ENCODE measurements around the gene SLC6A1.

Gene SLC6A1

DNA sequence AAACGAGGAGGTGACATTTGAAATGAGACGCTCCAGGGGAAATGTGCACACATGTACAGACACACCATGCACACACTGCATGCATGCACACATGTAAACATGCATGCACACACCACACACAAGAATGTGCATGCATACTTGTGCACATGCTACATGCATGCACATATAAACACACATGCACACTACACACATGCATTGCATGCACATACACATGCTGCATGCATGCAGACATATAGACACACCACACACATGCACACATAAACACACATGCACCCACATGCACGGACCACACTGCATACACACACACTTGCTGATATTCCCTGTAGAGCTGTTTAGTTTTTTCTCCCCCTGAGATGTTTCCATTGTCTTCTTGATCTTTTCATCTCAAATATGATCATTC is 37.8 kb upstream of the SLC6A1 start:
- ATAC-seq (ENCODE audit: low read depth) (no peak), DNase-seq (ENCODE audit: low spot score) (no peak)
- no peak for TF ChIP-seq CTCF (IDR thresholded peaks at IDR 0.05; ENCODE audit: poor library complexity, severe bottlenecking)
- H3K27ac ChIP-seq (ENCODE audit: poor library complexity, severe bottlenecking), result no peak overlapping the region
- H3K4me1 ChIP-seq (ENCODE audit: insufficient read depth, poor library complexity, severe bottlenecking), result no peaks in the 10 kb centered on the region
- no peaks in the 10 kb centered on the region for H3K36me3 ChIP-seq (ENCODE audit: low read depth)
- H3K27me3 ChIP-seq (ENCODE audit: insufficient read depth, poor library complexity, severe bottlenecking), result no peaks in the 10 kb centered on the region
- no peaks in the 10 kb centered on the region for H3K9me3 ChIP-seq (ENCODE audit: severe bottlenecking)
- no peak overlapping the region for H3K4me3 ChIP-seq (ENCODE audit: severe bottlenecking)

DNA sequence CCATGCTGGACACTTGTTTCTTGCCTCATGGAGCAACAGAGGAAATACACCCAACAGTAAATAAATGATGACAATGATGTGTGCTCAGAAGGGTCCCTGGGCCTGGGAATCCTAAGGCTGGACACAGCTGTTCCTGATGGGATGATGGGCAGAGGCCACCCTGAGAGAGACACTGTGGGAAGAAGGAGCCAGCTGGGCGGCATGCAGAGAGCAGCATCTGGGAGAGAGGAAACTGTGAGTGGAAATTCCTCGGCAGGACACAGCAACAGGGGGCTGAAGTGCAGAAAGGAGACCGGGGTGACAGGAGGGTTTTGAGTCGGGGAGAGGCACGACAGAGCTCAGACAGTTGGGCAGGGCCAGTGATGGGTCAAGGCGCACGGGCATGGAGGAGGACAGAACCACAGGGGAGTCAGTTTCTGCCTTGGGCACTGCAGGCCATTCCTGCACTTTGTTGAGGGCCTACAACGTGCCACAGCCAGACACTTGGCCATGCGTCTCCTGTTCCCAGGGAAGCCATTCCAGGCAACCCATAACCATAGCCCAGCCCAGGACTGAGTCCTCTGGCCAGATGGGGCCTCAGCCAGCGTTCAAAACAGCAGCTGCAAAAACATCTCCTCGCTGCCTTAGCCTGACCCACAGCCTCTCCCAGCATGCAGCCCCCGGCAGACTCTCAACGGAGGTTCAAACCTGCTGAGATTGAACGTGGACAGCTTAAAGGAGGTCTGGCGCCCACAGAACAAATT is 36.7 kb upstream of the SLC6A1 start:
- Histone ChIP-seq H3K27me3 (ENCODE audit: insufficient read depth, poor library complexity, severe bottlenecking) (no peaks in the 10 kb centered on the region), H3K9me3 (ENCODE audit: severe bottlenecking) (no peaks in the 10 kb centered on the region), H3K4me1 (ENCODE audit: insufficient read depth, poor library complexity, severe bottlenecking) (no peaks in the 10 kb centered on the region), H3K36me3 (ENCODE audit: low read depth) (no peaks in the 10 kb centered on the region), H3K4me3 (ENCODE audit: severe bottlenecking) (no peak overlapping the region), H3K27ac (ENCODE audit: poor library complexity, severe bottlenecking) (no peak overlapping the region)
- ATAC-seq (ENCODE audit: low read depth), result no peak
- no peak for TF ChIP-seq CTCF (IDR thresholded peaks at IDR 0.05; ENCODE audit: poor library complexity, severe bottlenecking)
- no peak for DNase-seq (ENCODE audit: low spot score)

DNA sequence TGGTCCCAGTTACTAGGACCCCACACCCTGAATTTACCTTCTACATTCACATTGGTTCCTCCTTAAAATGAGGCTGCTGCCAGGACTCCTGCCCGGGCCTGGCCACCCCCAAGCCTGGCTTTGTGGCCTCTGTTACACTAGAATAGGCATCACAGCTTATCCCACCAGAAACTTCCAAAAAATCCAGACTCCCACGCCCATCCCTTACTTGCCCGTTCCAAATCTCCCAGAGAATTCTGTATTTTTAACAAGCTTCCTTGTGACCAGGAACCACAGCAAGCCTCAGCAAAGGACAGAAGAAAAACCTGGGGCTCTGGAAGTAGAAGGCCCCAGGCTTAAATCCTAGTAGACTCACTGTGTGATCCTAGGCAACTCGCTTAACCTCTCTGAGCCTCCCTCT is 36.0 kb upstream of the SLC6A1 start:
- H3K4me1 ChIP-seq (ENCODE audit: insufficient read depth, poor library complexity, severe bottlenecking), result no peaks in the 10 kb centered on the region
- H3K4me3 ChIP-seq (ENCODE audit: severe bottlenecking), result no peak overlapping the region
- no peaks in the 10 kb centered on the region for H3K36me3 ChIP-seq (ENCODE audit: low read depth)
- no peak for TF ChIP-seq CTCF (IDR thresholded peaks at IDR 0.05; ENCODE audit: poor library complexity, severe bottlenecking)
- H3K9me3 ChIP-seq (ENCODE audit: severe bottlenecking), result no peaks in the 10 kb centered on the region
- DNase-seq (ENCODE audit: low spot score) (no peak), ATAC-seq (ENCODE audit: low read depth) (no peak)
- H3K27me3 ChIP-seq (ENCODE audit: insufficient read depth, poor library complexity, severe bottlenecking), result no peaks in the 10 kb centered on the region
- H3K27ac ChIP-seq (ENCODE audit: poor library complexity, severe bottlenecking), result no peak overlapping the region

DNA sequence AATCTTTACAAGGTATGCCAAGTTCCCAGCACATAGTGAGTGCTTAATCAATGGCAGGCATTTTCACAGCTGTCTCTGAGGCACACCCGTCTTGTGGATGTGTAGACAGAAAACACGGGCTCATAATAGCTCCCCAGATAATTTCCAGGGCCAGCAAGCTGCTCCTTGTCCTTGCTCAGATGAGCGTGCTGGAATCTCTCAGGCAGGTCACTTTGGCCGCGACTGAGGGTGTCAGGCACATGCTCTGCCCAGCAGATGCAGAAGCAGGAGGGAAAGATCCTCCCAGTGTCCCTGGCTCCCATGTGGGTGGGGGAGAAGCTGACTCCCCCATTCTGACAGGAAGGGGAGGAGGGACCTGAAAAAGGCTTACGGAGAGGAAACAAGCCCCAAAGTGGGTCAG is 35.6 kb upstream of the SLC6A1 start:
- H3K36me3 ChIP-seq (ENCODE audit: low read depth), result no peaks in the 10 kb centered on the region
- no peaks in the 10 kb centered on the region for H3K4me1 ChIP-seq (ENCODE audit: insufficient read depth, poor library complexity, severe bottlenecking)
- H3K4me3 ChIP-seq (ENCODE audit: severe bottlenecking), result no peak overlapping the region
- DNase-seq (ENCODE audit: low spot score) (no peak), ATAC-seq (ENCODE audit: low read depth) (no peak)
- no peak overlapping the region for H3K27ac ChIP-seq (ENCODE audit: poor library complexity, severe bottlenecking)
- H3K27me3 ChIP-seq (ENCODE audit: insufficient read depth, poor library complexity, severe bottlenecking), result no peaks in the 10 kb centered on the region
- TF ChIP-seq CTCF (IDR thresholded peaks at IDR 0.05; ENCODE audit: poor library complexity, severe bottlenecking), result no peak
- H3K9me3 ChIP-seq (ENCODE audit: severe bottlenecking), result no peaks in the 10 kb centered on the region

GRCh38 chr3:10957976-10958749 is 34.4 kb upstream of the SLC6A1 start:
- Histone ChIP-seq H3K27ac (ENCODE audit: poor library complexity, severe bottlenecking) (no peak overlapping the region), H3K4me1 (ENCODE audit: insufficient read depth, poor library complexity, severe bottlenecking) (no peaks in the 10 kb centered on the region), H3K9me3 (ENCODE audit: severe bottlenecking) (no peaks in the 10 kb centered on the region), H3K36me3 (ENCODE audit: low read depth) (no peaks in the 10 kb centered on the region), H3K27me3 (ENCODE audit: insufficient read depth, poor library complexity, severe bottlenecking) (no peaks in the 10 kb centered on the region), H3K4me3 (ENCODE audit: severe bottlenecking) (no peak overlapping the region)
- TF ChIP-seq CTCF (IDR thresholded peaks at IDR 0.05; ENCODE audit: poor library complexity, severe bottlenecking), result no peak
- ATAC-seq (ENCODE audit: low read depth), result no peak
- DNase-seq (ENCODE audit: low spot score), result no peak

Measured in RWPE2 (cell line).